Putamen (tissue), 1 donor: ENCODE results near the gene AIF1.
A peak's percentile ranks its signal among the peaks of the same experiment; 100 is the strongest.
"Not testable (repeated sequence)": the region's sequence is repeated elsewhere in the genome, so short reads cannot be mapped to it uniquely, and the experiment has no call there.

Experiments used
- DNase-seq: peaks from one replicate; pipeline ENCODE4 v3.0.0-alpha.2; 2016; ENCODE audit warnings: low spot score

AIF1 gene

DNA sequence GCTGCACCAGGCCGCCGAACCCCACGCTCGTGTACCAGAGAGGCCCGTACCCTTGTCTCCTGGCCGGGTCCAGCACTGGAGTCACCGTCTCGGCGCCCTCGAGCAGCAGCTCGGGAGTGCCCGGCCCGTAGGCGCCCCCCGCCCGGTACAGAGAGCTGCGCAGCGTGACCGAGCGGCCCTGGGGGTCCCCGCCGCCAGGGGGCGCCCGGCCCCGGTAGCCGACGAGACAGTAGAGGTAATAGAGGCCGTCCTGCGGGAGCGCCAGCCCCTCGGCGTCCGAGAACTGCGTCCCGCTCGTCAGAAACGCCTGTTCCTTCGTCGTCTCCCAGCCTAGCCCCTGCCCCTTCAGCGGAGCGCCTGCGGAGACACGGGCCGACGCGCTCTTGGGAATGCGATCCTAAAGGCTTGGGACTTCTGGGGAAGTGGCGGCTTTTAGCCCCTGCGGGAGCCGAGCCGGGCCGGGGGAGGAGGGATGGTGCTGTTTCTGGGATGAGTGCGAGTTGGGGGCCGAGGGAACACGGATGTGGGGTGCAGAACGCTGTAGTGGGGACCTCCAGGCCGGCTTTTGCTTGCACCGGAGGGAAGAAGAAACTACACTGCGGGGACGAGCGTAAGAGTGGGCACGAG is 34.1 kb upstream of the AIF1 start:
- DNase-seq: peak; percentile 69

DNA sequence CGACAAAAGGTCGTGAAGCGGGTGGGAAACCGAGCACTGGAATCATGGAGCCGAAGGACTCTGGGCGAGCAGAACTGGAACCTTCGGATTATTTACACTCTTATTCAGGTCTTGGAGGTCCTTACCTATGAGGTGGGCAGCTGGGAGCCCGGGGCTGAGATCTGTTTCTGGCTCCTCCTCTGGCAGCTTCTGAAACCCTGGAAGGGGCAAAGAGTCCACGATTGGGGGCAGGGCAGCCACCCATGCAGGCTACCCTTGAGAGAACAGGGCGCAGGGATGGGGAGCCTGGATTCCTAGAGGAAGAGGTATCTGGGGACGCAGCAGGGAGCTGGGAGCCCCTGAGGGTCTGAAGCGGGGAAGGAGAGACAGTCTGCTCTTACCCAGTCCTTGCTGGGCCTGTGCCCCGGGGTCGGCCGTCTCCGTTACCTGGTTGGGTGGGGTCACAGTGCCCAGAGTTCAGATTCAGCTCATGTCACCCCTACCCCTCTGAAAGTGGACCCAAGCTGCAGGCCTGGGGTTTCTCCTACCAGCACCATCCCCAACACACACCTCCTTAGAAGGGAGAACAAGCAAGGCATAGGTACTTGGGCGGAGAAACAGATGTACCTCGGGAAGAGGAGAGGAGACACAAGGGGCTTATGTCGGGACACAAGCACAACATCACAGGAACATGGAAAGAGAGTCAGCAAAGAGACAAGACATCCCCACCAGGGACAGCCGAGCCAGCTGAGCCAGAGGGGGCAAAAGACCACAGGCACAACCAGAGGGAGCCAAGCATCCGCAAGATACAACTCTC is 33.4 kb upstream of the AIF1 start:
- DNase-seq: no peak

DNA sequence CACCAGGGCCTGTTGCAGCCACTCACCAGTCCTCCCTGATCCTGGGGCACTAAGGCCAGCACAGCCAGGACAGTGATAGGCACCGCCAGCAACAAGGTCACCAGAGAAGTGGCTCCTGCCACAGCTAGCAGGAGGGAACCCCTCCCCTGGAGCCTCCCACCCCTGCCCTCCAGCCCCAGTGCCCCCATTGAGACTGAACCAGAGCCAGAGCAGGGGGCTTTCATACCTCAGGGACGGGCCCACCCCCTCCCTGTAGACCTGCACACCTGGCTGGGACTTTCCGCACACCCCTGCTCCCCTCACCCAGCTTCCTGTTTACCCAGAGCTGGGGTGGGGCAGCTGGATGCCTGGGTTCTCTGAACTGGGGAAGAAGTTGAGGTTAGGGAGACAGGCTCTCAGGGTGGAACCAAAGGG is 32.8 kb upstream of the AIF1 start, which contains the start of gene LTB:
TSS of gene LTB (minus strand) at position 195 of the 414 bp plus-strand sequence. CDS start at position 188, 7 bp downstream.
- no peak for DNase-seq

DNA sequence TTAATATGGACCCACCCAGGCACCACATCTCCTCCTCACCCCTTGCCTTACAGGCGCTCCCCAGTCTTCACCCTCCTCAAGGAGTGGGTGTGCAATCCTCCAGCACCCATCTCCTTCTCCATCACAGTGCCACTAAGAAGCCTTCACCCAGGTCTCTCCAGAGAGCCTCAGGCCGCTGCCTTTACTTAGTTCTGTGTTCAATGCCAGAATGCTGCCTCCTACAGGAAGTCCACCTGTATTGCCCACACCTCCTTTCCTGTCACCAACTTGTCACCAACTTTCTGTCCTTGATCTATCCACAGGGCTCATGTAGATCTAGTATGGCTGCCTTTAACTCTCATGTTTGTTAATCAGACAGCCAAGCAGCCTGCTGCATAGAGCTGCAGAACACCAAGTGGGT is 29.5 kb upstream of the AIF1 start:
- DNase-seq: no peak

DNA sequence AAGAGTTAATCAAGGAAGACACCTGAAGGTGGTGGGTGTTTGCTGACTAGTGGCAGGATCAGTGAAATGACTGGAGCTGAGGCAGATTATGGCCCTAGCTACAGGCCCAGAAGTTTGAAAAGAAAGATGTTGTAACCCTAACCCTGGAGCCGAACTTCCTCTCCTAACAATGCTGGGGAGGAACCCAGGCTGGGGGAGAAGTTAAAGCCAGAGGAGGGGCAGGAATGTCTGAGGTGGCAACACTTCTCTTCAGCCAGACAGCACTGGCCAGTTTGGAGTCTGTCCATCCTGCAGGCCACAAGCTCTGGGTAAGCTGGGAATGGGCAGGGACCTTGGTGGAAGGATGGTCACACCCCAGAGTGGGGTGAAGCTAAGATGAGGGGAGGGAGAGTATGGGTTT is 29.0 kb upstream of the AIF1 start, which contains the start of gene LST1:
TSS of gene LST1 (plus strand) at position 270 of the 400 bp plus-strand sequence. CDS start 1,023 bp downstream, outside the sequence.
- no peak for DNase-seq

DNA sequence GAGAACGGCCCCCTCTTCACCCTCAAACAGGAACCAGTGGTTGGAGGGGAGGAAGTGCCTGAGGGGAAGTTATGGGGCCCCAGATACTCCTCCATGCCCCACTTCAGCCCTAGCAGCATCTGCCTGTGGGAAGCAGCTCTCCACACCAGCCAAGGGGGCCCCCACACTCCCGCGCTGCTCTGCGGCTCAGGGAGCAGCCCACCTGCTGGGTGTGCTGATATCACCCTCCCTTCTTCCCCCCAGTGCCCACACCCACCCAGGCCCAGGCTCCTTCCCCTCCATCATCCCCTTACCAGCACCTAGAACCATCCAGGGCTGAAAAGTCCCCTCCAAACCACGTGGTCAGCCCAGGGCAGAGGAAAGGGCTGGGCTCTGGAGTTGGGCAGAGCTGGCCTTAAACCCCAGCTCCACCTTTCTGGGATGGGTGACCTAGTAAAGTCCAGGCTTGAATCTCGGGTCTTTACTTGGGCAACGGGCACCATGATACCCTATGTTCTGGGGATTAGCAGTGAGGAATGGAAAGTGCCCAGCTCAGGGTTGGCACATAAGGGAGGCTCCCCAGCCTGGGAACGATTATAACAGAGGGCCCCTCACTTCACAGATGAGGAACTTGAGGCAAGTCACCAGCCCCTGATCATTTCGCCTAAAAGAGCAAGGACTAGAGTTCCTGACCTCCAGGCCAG is 28.3 kb upstream of the AIF1 start:
- DNase-seq: no peak

DNA sequence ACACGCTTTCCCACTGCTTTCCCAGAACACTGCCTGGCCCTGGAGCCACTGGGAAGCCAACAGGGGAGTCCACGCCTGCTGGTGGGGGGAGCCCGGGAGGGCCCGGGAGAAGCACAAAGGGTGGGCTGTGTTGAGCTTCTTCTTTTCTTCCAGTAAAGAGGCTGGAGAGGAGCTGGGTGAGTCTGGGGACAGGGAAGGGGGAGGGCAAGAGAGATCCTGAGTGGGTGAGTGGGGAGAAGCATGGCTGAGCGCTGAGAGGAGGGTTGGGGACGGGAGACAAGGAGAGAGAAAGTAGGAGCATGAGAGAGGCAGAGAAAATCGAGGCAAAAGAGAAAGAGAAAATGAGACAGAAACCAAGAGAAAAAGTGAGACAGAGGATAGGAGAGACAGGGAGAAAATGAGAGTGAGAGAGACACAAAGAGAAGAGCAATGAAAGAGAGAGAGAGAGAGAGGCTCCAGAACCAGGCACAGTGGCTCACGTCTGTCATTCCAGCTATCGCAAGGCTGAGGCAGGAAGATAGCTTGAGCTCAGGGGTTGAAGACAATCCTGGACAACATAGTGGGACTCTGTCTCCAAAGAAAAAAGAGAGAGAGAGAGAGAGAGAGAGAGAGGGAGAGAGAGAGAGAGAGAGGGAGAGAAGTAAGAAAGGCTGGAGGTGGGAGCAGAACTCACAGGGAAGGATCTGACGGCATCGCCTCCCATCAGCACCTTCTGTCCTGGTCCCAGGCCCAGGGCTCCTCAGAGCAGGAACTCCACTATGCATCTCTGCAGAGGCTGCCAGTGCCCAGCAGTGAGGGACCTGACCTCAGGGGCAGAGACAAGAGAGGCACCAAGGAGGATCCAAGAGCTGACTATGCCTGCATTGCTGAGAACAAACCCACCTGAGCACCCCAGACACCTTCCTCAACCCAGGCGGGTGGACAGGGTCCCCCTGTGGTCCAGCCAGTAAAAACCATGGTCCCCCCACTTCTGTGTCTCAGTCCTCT is 26.9 kb upstream of the AIF1 start:
- no peak for DNase-seq

DNA sequence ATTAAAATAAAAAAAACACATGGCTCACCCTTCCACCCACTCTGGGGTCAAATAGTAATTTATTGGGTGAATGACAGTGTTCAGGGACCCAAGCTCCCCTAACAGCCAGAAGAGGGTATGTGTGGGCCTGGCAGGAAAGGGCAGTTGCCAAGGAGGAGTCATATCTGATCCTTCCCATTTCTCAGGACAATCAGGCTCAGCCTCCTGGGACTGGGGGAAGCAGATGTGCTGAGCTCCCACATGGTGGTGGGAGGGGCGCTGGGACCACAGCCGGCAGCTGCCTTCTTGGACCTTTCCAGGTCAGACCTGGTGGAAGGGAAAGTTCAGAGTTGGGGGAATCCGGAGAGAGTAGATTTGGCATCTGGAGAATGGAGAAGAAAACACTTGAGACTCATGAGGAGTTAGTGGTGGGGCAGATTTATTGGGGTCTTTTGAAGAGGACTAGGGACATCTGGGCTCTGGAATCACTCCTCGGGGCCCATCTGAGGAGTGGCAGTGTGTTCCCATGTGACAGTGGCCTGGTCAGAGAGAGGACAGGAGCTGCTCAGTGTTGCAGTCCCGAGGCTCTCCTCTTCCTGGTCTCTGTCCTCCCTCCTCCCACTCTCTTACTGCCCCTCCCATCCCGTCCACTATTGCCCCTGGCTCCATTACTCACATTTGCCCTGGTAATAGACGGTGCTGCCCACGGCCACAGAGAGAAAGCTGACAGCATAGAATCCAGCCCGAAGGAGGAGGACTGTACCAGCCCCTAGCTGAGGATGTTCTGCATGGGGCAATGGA is 26.0 kb upstream of the AIF1 start:
- no peak for DNase-seq

DNA sequence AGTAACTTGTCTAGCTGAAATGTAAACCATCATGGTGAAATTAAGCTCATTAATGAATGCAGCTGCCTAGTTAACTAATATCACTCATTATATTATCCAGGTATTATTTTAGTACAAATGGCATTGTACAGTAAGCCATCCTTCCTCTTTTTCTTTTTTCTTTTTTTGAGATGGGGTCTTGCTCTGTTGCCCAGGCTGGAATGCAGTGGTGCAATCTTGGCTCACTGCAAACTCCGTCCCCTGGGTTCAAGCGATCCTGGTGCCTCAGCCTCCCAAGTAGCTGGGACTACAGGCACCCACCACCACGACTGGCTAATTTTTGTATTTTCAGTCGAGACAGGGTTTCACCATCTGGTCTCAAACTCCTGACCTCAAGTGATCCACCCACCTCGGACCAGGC is 24.3 kb upstream of the AIF1 start:
- DNase-seq: not testable (repeated sequence)

DNA sequence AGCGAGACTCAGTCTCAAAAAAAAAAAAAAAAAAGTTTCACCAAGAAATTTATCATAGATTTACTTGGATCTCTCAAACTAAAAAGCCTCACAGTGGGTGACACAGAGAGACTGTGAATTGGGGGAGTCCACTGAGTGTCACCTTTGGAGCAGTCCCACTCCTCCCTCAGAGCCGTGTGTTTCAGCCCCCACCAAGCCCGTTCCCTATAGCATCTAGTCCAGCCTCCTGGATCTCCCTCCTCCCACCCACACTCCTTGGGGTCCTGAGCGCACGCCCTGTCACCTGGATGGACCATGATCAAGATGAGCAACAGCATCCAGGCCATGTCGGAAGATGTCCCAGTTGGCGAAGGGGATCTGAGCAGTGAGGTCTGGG is 22.6 kb upstream of the AIF1 start:
- no peak for DNase-seq

DNA sequence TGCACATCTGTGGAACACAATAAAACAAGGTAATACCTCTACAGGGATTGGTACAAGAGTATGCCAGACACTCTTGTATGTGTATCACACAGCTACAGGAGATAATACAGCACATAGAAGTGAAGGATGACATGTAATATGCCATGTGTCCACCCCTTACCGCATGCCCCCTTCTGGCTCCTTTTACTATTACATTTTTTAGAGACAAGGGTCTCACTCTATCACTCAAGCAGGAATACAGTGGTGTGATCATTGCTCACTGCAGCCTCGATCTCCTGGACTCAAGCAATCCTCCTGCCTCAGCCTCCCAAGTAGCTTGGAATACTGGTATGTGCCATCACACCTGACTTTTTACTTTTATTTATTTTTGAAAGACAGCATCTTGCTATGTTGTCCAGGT is 18.0 kb upstream of the AIF1 start:
- DNase-seq: no peak

DNA sequence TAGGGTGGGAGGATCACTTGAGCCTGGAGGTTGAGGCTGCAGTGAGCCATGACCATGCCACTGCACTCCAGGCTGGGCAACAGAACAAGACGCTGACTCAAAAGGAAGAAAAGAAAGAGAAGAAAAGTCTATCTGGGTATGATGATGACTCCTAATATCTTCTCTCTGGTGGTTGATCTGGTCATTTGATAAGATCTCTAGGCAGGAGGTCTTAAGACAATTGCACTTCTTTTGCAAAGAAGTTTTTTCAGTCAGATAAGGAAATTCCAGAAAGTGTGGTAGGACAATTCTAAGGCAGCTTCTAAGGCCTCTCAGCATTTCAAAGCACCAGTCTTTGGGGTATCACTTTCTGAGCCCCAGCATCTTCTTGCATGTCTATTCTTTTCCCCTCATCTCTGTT is 7.7 kb upstream of the AIF1 start:
- no peak for DNase-seq

DNA sequence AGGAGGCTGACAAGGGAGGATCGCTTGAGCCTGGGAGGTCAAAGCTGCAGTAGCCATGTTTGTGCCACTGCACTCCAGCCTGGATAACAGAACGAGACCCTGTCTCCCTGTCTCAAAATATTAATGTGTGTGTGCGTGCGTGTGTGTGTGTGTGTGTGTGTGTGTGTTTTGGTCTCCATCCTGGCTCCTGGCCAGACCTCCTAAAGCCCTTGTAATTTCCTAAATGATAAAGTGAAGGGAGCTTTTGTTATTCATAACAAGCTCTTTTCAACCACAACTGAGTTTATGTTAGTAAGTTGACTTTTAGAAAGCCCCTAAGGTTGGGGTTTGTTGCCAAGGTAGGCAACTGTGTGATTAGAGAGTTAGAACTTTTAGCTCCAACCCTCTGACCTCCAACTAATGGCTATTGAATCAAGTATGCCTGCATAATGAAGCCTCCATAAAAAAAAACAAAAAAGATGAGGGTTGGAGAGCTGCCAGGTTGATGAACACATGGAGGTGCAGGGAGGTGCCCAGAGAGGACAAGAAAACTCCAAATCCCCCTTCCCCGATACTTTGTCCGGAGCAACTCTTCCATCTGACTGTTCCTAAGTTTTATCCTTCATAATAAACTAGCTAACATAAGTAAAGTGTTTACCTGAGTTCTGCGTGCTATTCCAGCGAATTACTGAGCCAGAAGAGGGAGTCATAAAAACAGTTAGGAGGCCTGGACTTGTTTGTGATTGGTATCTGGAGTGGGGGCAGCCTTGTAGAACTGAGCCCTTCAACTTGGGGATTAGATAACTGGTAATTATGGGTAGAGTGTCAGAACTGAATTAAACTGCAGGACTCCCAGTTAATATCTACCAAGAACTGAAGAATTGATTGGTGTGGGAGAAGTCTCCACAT is 5.3 kb upstream of the AIF1 start:
- no peak for DNase-seq

DNA sequence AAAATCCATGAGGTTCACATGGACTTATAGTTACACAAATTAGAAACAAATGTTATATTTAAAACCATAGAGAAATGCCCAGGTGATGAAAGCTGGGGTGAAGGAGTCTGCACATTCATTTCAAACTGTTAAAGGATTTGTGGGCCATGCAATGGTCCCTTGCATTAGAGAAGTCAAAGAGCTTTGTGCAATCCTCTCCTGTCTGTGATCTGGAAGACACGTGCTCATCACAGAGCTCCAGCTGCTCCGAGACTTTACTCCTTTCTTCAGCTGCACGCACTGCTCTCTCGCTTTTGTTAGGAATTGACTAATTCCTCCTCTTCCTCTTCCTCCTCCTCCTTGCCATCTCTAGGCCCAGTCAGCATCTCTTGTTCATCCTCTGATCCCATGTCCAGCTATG is 4.1 kb upstream of the AIF1 start:
- DNase-seq: no peak

DNA sequence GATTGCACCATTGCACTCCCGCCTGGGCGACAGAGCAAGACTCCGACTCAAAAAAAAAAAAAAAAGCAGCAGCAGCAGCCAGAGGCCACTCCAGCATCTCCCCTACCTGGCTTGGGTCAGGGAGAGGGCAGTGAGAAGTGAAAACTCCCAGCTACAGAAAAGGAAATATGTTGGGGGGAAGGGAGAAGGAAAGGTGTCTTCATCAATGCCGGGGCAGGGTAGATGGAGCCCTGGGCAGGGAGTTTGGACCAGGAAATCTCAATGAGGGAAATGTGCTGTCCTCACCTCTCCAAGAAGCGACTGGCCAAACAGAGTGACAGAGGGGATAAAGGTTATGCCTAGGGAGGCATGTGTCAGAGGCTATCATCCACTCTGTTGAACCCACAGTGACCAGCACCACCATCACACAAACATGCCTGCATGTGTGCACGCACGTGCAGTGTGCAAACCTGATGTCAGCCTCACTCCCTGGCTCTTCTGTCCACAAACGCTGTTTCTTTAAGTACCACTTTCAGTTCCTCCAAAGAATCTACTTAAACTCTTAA is 887 bp upstream of the AIF1 start:
- DNase-seq: no peak

DNA sequence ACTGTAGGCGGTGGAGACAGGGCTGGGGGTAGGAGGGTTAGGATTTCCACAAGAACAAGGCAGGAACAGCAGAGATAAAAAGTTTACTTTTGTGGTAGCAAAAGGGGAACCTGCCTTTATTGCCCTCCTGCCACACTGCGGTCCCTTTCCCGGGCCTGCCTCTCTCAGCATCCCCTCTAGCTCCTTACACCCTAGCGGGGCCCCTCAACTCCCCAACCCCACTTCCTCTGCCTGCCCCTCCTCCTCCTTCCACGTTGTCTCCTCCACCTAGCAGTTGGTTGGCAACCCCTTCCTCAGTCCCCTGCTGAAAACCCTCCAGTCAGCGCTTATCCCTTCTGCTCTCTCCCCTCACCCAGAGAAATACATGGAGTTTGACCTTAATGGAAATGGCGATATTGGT is 714 bp downstream of the AIF1 start:
- no peak for DNase-seq

DNA sequence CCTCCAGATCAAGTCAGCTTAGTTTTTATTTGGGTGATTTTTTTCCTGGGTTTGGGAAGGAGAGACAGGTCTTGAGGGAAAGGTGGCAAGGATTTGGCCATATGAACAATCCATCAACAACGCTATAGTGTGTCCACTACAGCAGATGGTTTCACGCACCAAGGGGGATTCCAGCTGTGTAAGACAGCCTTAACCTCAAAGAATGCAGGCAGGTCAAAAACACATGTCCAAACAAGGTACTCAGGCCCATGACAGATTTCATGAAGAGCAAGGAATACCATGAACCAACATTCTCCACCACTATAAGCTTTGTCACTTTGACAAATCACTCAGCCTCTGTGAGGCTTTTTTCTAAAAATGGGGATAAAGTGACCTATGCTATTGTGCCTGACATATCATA is 2.0 kb downstream of the AIF1 start:
- DNase-seq: no peak

DNA sequence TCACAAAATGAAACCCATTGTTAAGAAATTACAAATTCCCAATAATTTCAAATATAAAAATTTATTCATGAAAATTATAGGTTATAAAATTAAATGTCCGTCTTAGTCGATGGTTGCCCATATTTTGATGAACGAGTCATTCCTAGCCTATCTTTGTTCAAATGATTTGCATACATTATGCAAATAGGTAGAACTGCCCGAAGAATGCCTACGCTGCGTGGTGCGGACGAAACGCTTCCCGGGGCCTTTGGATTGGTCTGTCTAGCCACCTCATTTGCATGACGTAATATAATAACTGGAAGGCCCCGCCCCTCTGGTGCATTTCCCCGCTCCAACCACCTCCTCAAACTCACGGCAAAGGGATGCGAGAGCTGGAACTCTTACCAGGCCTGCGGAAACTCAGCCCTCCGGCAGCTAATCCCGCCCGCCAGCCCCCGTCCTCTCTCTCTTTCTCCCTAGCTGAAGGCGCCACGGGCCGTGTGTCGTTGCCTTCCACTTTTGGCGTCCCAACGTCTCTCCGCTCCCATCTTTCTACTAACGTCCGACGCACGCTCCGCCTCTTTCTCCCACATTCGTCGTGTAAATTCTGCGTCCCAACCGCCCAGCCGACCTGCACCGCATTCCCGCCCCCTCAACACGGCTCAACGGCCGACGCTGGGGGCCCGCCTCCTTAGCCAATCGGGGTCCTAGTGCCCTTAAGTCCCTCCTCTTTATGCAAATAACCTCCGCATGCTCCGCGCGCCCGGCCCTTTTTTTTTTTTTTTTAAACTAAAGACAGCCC is 5.0 kb downstream of the AIF1 start:
- peak; percentile 99 for DNase-seq
